ENCODE measurements around the gene CD48.
"Not testable (repeated sequence)": the region's sequence is repeated elsewhere in the genome, so short reads cannot be mapped to it uniquely, and the experiment has no call there.

CD48 gene

DNA sequence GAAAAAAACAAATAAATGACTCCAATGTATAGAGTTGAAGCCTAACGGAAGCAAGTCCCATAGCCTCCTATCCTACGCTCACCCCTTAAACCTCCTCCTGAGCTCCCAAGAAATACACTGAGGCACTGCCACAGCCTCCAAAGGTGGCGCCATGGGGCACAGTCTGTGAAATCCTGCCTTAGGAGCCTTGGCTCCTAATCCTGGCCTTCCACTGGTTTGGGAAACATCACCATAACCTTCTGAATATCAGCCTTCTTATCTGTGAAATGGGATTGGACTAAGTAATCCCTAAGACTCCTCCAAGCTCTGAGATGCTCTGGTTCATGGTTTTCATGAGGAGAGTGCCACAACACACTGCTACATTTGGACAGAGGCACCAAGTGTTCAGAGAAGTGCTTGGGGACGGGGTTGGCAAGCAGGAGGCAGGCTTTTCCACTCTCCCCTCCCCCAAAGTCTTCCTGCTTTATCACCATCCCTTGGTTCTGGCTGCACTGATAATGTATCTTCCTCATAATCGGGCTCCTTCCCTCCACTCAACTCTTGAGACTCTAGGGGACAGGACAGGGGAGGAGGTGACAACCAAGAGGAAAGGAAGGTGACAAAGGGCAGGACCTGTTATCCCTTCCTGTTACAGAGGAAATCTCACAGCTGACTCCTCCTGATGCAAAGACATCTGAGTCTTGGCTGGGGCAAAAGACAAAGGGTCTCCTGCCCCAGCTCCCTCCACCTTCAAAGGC lies 30.2 kb upstream of the CD48 start:
- DNase-seq (ENCODE audit: low read depth): no peak

DNA sequence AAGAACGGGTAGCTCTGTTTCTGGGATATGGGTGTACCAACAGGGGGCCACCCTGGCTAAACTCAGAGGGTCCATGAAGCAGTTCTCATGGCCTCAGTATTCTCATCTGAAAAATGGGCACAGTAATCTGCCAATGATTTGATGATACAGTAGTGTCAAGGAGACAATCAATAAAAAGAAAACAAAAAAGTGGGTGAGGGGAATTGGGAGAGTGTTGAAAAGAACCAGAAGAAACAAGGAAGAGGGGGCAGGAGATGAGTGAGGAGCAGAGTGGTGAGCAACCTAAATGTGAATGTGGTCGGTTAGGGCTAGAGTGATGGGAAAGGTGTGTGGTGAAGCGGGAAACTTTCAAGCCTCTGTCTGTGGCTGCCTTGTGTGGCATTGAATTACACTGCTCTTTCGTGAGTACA lies 29.5 kb upstream of the CD48 start:
- no peak for DNase-seq (ENCODE audit: low read depth)

DNA sequence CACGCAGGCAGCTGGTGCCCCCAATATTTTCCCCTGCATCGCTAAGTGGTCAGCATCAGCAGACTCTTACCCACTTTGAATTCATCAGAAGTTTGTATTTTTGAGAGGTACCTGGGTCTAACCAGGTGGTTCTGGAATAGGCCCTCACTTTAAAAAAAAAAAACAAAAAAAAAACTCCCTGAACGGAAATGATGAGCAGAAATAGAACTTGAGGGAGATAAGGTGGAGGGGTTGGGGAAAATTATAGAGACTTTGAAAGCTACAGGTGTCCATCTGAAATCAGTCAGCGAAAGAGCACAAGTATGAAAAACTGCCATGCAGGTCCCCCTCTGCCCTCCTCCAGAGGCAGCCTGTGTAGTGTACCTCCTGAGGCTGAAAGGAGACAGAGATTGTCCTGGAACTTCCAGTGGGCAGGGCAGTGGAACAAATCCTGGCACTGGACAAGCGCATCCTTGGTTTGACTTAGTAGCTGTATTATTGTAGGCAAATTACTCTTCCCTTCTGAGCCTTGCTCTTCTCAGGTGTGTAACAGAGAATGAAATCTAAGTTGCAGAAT lies 28.6 kb upstream of the CD48 start:
- DNase-seq (ENCODE audit: low read depth): no peak

DNA sequence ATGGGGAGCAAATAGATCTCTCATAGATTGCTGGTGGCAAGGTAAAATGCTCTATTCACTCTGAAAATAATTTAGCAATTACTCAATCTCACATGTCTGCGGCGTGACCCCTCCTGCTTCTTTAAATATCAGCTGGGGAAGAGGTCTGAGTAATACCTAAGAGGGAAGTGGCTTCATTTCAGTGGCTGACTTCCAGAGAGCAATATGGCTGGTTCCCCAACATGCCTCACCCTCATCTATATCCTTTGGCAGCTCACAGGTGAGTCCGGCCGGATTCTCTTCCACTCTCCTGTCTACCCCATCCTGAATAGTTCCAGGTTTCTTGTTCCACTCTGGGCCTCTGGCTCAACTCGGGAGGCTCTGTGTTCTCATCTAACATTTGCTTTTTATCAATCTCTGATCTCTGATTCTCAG lies 27.5 kb upstream of the CD48 start, which contains the start of gene SLAMF7:
Gene SLAMF7, plus strand, starts transcription at position 150 of the 414 bp plus-strand sequence. Its CDS starts 55 bp downstream, at position 205.
- DNase-seq (ENCODE audit: low read depth): no peak

DNA sequence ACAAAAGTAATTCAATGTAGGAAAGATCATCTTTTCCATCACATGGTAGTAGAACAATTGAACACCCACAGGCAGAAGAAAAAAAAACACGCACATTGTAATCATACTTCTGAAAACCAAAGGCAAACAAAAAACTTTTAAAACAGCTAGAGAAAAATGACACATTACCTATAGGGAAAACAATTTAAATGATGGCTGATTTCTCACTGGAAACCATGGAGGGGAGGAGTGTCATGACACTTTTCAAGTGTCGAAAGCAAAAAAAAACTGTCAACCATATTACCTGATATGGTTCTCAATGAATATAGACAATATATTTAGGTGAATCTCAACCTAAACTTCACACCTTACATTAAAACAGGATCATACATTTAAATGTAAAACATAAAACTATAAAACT lies 26.6 kb upstream of the CD48 start:
- no peak for DNase-seq (ENCODE audit: low read depth)

DNA sequence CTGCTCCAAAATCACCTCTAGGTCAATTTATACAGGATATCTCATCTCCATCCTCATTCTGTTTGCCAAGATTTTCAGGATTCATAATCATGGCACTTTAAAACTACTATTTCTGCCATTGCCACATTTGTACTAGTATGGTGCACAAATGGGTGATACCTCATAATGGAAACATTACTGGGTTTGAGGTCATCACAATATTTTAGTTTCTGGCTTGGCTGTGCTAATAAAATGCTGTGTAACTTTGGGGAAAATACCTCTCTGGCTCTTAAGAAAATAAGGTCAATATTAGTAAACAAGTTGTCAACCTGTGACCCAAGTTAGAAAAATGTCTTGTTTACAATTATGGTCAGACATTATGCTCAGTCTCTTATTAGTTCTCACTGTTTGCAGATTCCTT lies 22.7 kb upstream of the CD48 start:
- no peak for DNase-seq (ENCODE audit: low read depth)

DNA sequence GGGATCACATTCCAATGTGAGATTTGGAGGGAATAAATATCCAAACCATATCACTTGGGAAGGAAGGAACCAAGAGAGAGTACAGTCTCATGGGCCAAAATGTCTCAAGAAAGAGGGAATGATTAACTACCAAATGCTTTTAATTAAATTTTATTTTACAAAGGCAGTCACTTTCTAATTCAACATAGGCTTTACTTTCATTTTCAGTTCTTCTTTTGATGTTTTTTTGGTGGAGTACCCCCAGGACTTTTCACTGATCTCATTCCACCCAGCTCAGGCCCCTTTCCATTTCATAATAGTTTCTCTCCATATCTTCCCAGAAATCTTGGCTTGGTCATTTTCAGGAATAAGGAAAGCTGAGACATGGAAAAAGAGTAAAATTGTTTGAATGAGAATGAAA lies 22.3 kb upstream of the CD48 start:
- DNase-seq (ENCODE audit: low read depth): no peak

DNA sequence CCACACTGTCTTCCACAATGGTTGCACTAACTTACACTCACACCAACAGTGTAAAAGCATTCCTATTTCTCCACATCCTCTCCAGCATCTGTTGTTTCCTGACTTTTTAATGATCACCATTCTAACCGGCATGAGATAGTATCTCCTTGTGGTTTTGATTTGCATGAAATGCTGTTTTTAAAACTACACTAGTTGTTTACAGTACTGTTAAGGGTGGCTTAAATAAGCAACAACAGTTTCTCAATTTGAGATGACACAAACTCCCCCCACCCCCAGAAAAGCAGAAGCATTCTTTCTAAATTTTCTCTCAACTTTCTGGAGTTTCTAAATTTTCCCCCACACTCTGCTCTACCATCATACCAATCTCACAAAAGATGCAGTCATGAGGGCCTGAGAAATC lies 20.4 kb upstream of the CD48 start:
- DNase-seq (ENCODE audit: low read depth): no peak

DNA sequence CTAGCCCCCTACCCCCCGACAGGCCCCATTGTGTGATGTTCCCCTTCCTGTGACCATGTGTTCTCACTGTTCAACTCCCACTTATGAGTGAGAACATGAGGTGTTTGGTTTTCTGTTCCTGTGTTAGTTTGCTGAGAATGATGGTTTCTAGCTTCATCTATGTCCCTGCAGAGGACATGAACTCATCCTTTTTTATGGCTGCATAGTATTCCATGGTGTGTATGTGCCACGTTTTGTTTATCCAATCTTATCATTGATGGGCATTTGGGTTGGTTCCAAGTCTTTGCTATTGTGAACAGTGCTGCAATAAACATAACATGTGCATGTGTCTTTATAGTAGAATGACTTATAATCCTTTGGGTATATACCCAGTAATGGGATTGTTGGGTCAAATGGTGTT lies 19.9 kb upstream of the CD48 start:
- DNase-seq (ENCODE audit: low read depth): not testable (repeated sequence)

DNA sequence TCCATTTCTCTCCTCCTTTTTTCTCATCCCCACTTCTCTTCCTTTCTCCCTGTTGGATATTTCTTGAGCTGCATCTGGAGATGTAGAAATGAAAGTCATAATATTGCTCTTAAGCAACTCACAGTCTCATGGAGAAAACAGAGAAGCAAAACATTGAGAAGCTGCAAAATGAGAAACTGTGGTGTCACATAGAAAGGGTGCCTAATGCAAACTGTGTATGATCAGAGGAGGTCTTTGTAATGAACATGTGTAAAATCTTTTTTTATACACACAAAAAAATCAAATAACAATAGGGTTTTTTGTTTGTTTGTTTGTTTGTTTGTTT lies 15.7 kb upstream of the CD48 start:
- no peak for DNase-seq (ENCODE audit: low read depth)

DNA sequence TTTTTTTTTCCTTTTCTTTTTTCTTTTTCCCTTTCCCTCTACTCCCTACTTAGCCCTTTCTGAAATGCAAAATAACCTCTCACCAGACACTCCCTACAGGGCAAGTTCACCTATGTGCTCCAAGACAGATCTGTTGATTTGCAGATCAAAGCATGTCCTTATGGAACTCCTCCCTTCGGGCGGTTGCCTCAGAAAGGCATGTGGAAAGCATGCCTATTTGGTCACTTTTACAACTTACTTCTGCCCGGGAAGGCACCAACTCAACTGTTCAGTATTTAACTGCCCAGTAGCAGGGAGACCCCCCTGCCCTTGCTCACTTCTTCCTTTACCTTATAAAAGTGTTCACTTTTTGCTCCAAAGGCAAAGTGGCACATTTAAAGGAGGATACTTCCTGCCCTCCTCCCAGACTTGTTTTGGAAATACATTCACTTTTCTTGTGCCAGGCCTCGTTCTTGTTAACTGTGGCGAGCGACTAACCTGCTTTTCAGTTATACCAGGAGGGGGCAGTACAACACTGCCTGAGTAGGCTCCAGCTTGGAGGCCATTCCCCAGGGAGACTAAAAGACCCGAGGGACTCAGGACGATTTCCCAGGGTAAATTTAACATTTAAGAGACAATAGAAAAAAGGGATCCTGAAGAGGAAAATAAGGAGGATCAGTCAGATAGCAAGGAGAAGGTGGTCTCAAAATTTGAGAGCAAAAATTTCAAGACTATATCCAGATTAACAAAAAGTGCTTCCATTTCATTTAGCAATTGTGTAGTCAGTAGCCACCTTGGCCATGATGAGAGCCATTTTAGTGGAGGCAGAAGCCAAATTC lies 15.1 kb upstream of the CD48 start:
- no peak for DNase-seq (ENCODE audit: low read depth)

DNA sequence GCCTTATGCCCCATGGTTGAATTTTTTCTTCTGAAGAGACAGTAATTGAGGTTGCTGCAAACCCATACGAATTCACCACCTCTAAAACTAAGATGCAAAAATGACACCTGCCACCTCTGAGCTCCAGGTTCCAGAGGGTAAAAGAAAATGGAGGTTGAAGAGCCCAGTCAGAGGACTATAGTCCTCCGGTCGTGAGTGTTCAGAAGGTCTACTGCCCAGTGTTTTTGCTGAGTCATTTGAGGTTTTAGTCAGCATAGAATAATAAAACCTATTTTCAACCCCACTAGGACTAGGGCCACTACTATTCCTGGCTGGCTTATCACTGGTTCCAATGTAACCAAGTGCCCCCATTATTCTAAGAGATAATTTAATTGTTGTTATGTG lies 14.5 kb upstream of the CD48 start:
- no peak for DNase-seq (ENCODE audit: low read depth)

DNA sequence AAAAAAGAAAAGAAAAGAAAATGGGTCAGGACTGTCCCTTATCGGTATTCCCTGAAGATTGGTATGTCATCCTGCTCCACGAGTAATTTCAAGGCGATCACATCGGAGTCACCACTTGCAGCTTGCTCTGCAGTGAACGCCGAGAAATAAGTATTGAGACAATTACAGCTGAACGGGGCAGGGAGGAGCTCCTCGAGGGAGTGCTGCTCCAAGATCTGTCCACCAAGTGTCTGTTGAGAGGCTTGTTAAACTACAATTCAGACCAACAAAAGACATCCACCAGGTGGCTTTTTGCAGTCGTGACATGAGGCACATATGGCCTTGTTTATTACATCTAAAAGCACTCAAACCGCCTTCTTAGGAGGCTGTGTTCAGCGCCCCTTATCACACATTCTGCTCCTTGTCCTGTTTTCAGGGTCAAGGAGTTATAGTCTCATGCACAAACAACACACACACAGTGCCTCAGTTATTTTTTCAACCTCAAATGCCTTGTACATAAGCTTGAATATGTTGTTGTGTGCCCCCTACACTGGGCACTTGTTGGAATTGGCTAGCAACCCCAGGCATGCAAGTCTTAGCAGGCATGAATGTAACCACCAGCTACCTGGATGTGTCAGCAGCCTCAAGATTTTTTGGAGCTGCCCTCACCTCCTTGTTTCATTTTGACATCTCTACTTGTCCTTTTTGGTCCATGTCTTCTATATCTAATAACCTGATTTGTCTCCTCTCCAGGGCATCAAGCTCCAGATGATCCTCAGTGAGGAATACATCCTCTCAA lies 13.0 kb upstream of the CD48 start:
- DNase-seq (ENCODE audit: low read depth): no peak

DNA sequence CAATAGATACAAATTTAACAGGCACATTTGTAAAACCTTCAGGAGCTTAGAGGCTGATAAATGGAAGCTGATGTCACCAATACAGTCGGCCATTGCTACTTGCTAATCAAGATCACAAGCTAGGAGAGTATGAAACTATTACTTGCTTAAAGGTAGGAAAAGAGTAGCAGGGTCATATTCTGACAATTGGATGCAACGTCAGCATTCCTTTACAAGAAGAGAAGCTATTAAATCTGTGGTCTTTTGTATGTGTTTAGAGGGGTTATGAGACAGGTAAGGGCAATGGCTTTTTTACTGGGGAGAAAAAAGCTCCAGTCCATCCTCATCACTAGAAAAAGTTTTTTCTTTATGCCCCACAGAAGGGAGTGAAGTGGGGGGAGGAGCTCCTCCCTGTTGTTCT lies 11.7 kb upstream of the CD48 start:
- no peak for DNase-seq (ENCODE audit: low read depth)

DNA sequence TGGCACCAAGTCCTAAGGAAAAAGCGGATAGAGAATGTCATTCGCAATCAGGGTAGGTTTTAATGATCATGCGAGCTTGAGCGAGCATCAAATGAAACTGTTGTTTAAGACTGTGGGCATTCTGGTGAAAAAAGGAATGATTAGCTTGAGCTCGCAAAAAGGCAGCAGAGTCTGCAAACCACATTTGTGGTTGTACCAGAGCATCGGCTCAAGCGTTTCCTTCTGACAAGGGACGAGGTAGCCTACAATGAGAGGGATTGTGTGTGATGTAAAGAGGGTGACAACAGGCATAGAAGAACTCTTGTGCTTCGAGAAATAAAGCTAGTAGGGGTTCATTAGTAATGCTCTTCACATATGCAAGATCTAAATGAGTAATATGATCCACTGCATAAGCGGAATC lies 11.1 kb upstream of the CD48 start:
- DNase-seq (ENCODE audit: low read depth): no peak

DNA sequence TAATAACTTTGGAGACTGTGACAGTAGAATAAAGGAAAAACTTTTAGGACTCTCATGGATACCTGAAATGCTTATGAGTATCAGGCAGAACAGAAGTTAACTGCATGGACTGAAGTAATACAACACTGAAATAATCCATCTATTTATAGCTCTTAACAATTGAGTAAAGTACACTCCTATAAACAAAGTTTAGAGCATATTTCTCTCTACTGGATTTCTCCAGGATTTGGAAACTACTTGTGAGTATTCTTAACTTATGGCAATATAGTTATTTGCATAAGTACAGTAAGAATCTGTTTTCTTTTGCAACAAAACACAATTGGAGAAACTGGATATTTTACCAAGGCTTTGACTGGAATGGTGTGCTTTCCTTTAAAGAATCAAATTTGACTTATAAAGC lies 9.9 kb upstream of the CD48 start:
- no peak for DNase-seq (ENCODE audit: low read depth)

DNA sequence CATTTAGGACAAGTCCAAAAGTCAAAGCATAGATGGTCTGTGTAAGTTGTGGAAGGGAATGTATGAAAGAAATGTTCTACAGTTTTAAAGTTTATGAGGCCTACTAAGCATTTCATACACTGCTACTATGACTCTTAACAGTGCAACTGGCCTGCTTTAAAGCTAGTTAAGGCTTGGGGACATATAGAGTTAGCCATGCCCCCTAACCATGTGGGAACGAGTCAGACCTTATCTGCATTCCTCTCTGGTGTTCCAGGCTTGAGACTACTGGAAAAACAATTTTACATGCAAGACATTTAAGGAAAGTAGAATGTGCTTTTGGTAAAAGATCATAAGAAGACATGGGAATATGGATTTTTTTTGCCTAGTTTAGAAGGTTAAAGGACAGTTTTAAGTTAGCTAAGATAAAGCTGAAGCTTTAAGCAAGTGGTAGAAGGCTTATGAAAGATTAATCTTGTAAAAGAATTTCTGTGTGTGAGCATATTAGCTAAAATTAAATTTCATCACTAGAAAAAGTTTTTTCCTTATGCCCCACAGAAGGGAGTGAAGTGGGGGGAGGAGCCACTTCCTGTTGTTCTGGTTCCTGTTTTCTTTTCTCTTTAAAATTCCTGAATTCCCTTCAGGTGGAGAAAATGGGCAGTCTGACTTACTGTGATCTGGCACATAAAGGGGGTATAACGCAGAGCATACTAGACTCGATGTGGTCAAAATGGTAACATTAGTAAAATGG lies 8.9 kb upstream of the CD48 start:
- no peak for DNase-seq (ENCODE audit: low read depth)

DNA sequence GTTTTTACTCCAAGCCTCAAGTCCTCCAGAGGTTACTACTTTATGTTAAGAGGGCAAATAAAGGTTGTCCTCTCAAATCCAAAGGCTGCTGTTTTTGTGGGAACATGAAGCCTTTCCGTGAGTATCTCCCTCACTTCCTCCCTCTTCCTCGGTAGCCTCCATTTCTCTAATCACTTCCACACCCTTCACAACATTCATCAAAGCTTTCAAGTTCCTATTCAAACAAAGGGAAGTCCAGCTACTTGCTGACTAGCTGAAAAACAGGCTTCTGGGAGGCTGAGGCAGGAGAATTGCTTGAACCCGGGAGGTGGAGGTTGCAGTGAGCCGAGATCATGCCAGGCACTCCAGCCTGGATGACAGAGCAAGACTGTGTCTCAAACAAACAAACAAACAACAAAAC lies 6.6 kb upstream of the CD48 start:
- no peak for DNase-seq (ENCODE audit: low read depth)

DNA sequence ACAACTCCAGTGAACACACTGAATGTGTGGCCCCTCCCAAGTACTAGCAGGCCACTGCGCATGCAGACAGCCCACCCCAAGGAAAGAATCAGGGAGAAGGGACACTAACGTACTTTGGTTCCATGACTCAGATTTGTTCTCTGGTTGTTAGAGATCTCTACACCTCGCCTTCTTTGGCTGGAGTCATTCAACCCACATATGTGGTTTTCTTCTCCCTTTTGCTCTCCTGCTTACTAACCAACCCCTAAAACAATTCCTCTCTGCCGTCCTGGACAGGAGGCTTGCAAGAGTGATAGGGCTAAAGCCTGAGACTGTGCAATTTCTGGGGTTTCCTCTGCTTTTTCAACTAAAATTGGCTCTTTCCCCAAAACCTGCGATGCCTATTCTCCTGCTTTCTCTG lies 5.7 kb upstream of the CD48 start:
- no peak for DNase-seq (ENCODE audit: low read depth)

DNA sequence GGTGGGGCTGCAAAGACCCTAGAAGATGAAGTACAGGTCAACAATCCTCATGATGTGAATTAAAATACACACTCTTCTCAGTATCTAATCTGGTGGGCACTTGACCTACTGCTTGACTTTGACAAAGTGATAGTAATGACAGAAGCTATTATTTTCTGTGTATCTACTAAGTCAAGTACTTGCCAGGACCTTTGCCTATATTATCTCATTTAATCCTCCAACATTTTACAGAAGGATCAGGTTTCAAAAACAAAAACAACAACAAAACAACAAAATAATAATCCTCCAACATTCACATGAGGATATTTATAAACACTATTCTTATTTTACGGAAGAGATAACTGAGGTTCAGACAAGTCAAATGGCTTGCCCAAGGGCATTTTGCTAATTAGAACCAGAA lies 4.4 kb upstream of the CD48 start:
- no peak for DNase-seq (ENCODE audit: low read depth)

DNA sequence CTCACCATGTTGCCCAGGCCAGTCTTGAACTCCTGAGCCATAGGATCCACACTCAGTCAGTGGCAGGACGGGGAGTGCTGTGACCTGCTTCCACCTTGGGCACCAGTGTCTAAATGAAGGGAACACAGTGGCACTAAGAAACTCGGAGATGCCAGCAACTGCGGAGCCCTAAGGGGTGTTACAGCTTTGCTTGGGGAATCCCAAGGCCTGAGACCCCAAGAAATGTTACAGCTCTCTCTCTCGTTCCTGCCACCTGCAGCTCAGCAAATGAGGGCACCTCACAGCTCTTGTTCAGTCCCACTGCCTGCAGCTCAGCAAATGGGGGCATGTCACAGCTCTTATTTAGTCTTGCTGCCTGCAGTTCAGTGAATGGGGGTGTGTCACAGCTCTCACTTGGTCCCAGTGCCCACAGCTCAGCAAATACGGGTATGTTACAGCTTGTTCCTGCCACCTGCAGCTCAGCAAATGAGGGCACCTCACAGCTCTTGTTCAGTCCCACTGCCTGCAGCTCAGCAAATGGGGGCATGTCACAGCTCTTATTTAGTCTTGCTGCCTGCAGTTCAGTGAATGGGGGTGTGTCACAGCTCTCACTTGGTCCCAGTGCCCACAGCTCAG lies 2.5 kb upstream of the CD48 start:
- not testable (repeated sequence) for DNase-seq (ENCODE audit: low read depth)

DNA sequence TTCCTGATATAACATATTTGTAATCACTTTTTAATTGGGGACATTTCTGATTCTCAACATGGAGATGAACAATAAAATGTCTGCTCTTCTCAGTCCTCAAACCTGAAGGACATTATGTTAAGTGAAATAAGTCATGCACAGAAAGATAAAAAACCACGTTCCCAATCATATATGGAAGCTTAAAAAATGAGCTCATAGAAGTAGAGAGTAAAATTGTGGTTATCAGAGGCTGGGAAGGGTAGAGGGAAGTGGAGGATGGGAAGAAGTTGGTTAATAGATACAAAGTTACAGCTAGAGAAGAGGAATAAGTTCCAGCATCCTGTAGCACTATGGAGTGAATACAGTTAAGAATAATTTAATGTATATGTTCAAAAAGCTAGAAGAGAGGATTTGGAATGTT lies 1.5 kb upstream of the CD48 start:
- no peak for DNase-seq (ENCODE audit: low read depth)

Measured in activated T-helper 1 cell treated with Interleukin-2 at 50 U/mL for 16 hours (primary cell).